Pancreas (tissue), 10 donors: ENCODE measurements around the gene HSPA12A. TPM values are rescaled to one million over a fixed set of nuclear protein-coding genes. Genes with fewer than 3 reads are reported as not detected.

Source experiments
- ATAC-seq, 4 donors: fragments of 200-7000 bp; cut with Tn5 transposase; one replicate each; pipeline versions ENCODE4 v1.8.0 to v1.9.1; 2020; ENCODE audit warnings: mild to moderate bottlenecking in 4 of 4, moderate library complexity in 4 of 4
- DNase-seq, 6 donors: peaks; one replicate each; pipeline ENCODE4 v3.0.0-alpha.2; 2020
- FAIRE-seq: peaks from 2 replicates; lab custom pipeline; 2012; peaks lifted over from hg19 to GRCh38; lab: Jason Lieb, UNC
- H3K27ac ChIP-seq, 4 donors: fragments of 200-600 bp; sonication (generic); 1 replicate in 3 of 4; 2 replicates in 1 of 4; pipeline versions ENCODE4 v1.5.0 to v1.8.0; 2020
- H3K27me3 ChIP-seq, 4 donors: fragments of 200-600 bp; one replicate each; pipeline ENCODE4 v1.8.0; 2021
- H3K36me3 ChIP-seq, 3 donors: fragments of 200-600 bp; sonication (generic) in 1 of 3; one replicate each; pipeline versions ENCODE4 v1.5.0 to v1.8.0; 2020 to 2021
- H3K4me1 ChIP-seq, 3 donors: fragments of 200-600 bp; one replicate each; pipeline ENCODE4 v1.8.0; 2021
- H3K4me3 ChIP-seq, 4 donors: fragments of 200-600 bp; sonication (generic) in 2 of 4; one replicate each; pipeline versions ENCODE4 v1.5.0 to v1.8.0; 2020 to 2021
- H3K9me3 ChIP-seq, 4 donors: fragments of 200-600 bp; one replicate each; pipeline ENCODE4 v1.8.0; 2021
- WGBS, 2 donors: extraction: QIAGEN DNeasy Blood & Tissue Kit; methylation state at CpG; one replicate each; pipeline ENCODE4 v1.1.7; 2013; 5-methylcytosine and 5-hydroxymethylcytosine counted together
- intact Hi-C, 3 donors: fragments of 100-400 bp; cut with DNase I; formaldehyde crosslinking; loops; one replicate each; pipeline versions ENCODE4 v1.11.1 to v1.14.2; 2022
- polyA plus RNA-seq, 2 donors: library from polyadenylated mRNA; stranded (reverse); fragments of 200-250 nt; gene quantifications; one replicate each; pipeline ENCODE4 v1.2.3, GENCODE V29; 2013
- total RNA-seq, 6 donors: library from RNA; stranded (reverse); fragmentation: NEBNext Ultra II Directional in 4 of 6; extraction: Animal tissue kit (Norgen Biotek cat#: 25700) in 4 of 6; gene quantifications; one replicate each; pipeline versions ENCODE4 v1.2.1 to v1.2.4, GENCODE V29; 2021 to 2023
- TF ChIP-seq, protein P1 (sequence below), 4 donors: fragments of 200-600 bp; sonication (generic) in 3 of 4; IDR thresholded peaks; one replicate each; pipeline versions ENCODE4 v1.5.0 to v1.8.0; 2021; ENCODE audit warnings: antibody characterized with exemption in 4 of 4
- donor health status: healthy with polysubstance abuse.
- donor health status: DM: no; HTN: no; CAD: no; lungs with moderate emphysema.
- donor health status: DM: no; HTN: no; CAD: no.
- donor health status: control.
- donor health status: control.
- donor health status: Bipolar disorder and iron deficiency.
- donor health status: DM: yes; HTN: yes; CAD: no.
- donor health status: DM: no; HTN: no; CAD: no.
- donor health status: DM: no; HTN: no; CAD: no.
- donor health status: DM: yes; HTN: yes; CAD: no.

The HSPA12A gene
- total and polyA plus RNA-seq, 8 donors, result 2.7 to 8.2 (median 4.0) TPM

DNA sequence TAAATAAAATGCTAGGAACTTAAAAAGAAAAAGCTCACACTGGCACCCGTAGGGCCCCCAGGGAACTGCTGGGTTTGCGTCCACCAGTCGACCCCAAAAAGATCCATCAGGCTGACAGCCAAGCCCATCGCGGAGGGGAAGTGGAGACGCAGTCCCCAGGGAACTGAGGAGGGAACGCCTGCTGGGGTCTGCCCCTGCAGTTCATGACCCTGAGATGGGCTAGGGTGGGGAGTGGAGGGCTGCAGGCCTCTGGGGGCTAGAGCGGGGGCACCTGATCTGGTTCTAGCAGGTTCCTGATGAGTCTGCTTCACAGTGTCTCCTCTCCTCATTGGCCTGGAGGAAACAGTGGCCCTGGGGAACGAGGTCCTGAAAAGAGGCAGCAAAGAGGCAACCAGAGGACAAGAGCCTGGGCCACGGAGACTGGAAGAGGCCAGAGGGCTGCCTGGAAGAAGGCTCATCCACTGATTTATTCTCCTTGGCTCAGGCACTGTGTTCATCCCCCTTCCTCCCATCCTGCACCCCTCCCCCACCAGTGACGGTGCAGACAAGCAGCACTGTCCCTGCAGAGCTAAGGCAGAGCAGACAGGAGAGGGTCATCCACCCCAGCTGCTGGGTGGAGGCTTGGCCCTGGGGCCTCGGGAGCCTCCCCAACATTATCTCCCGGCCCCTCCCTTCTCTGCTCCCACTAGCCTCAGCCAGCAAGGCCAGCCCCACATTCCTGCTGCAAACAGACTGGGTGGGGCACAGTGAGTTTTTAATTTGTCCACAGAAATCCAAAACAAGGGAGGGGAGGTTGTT is 24.7 kb upstream of the HSPA12A start:
- no peak overlapping the region for H3K27ac ChIP-seq
- TF ChIP-seq, protein P1, sequence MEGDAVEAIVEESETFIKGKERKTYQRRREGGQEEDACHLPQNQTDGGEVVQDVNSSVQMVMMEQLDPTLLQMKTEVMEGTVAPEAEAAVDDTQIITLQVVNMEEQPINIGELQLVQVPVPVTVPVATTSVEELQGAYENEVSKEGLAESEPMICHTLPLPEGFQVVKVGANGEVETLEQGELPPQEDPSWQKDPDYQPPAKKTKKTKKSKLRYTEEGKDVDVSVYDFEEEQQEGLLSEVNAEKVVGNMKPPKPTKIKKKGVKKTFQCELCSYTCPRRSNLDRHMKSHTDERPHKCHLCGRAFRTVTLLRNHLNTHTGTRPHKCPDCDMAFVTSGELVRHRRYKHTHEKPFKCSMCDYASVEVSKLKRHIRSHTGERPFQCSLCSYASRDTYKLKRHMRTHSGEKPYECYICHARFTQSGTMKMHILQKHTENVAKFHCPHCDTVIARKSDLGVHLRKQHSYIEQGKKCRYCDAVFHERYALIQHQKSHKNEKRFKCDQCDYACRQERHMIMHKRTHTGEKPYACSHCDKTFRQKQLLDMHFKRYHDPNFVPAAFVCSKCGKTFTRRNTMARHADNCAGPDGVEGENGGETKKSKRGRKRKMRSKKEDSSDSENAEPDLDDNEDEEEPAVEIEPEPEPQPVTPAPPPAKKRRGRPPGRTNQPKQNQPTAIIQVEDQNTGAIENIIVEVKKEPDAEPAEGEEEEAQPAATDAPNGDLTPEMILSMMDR (IDR thresholded peaks at IDR 0.05), result no peak
- no peak overlapping the region for H3K4me3 ChIP-seq
- H3K27me3 ChIP-seq, result no peaks in the 10 kb centered on the region
- DNase-seq, result no peak
- no peak for FAIRE-seq
- H3K36me3 ChIP-seq, result no peaks in the 10 kb centered on the region
- H3K9me3 ChIP-seq, result no peaks in the 10 kb centered on the region
- no peaks in the 10 kb centered on the region for H3K4me1 ChIP-seq
- 52 to 53% methylated on average over 13 of the region's 13 CpGs for WGBS, 2 donors
- intact Hi-C loops, result no loop called here
- ATAC-seq, result peak in 2 of 4 donors; percentile 8 to 13

- H3K4me1 ChIP-seq, result no peaks in the 10 kb centered on the region
- intact Hi-C loops, result no loop called here
- ATAC-seq (peak in 2 of 4 donors; percentile 8 to 15), DNase-seq (no peak), FAIRE-seq (no peak)
- TF ChIP-seq, protein P1 (IDR thresholded peaks at IDR 0.05), result no peak
- no peaks in the 10 kb centered on the region for H3K36me3 ChIP-seq
- H3K27ac ChIP-seq, result no peak overlapping the region
- 51 to 55% methylated on average over 5 of the region's 5 CpGs for WGBS, 2 donors
- no peaks in the 10 kb centered on the region for H3K27me3 ChIP-seq
- no peak overlapping the region for H3K4me3 ChIP-seq
- no peaks in the 10 kb centered on the region for H3K9me3 ChIP-seq
Observed at GRCh38 chr10:116766241-116766827, 24.0 kb upstream of the HSPA12A start.

DNA sequence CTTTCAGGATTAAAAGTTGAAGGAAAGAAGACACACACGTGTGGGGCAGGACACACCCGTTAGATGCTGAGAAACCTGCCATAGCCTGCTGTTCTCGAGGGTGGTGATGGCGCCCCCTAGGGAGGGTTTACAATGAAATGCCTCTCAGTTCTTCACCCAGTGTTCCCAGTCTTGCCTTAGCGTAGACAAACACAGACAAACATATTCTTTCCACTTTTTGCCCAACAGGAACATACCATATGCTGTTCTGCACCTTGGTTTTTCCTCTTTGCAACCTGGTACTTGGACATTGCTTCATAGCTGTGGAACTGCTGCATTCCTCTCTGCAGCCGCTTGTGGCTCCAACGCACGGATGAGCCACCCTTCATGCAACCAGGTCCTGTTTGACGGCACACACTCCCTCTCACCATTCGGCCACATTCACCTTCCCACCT is 23.3 kb upstream of the HSPA12A start:
- intact Hi-C loops, result no loop called here
- no peaks in the 10 kb centered on the region for H3K4me1 ChIP-seq
- WGBS, 2 donors, result 54 to 65% methylated on average over 10 of the region's 10 CpGs
- no peaks in the 10 kb centered on the region for H3K27me3 ChIP-seq
- DNase-seq (peak in 2 of 6 donors; percentile 34 to 36), FAIRE-seq (no peak), ATAC-seq (peak in 3 of 4 donors; percentile 62 to 80 (median 64))
- no peaks in the 10 kb centered on the region for H3K36me3 ChIP-seq
- TF ChIP-seq, protein P1 (IDR thresholded peaks at IDR 0.05), result peak in 1 of 4 donors; percentile 54
- H3K27ac ChIP-seq, result no peak overlapping the region
- no peaks in the 10 kb centered on the region for H3K9me3 ChIP-seq
- no peak overlapping the region for H3K4me3 ChIP-seq

GRCh38 chr10:116764979-116765378 is 22.6 kb upstream of the HSPA12A start:
- intact Hi-C loops, result no loop called here
- H3K9me3 ChIP-seq, result no peaks in the 10 kb centered on the region
- no peaks in the 10 kb centered on the region for H3K27me3 ChIP-seq
- TF ChIP-seq, protein P1 (IDR thresholded peaks at IDR 0.05), result no peak
- no peaks in the 10 kb centered on the region for H3K36me3 ChIP-seq
- FAIRE-seq (no peak), ATAC-seq (no peak), DNase-seq (no peak)
- H3K4me3 ChIP-seq, result no peak overlapping the region
- H3K4me1 ChIP-seq, result no peaks in the 10 kb centered on the region
- H3K27ac ChIP-seq, result no peak overlapping the region

GRCh38 chr10:116763440-116763839 is 21.1 kb upstream of the HSPA12A start:
- Histone ChIP-seq H3K9me3 (no peaks in the 10 kb centered on the region), H3K4me1 (no peaks in the 10 kb centered on the region), H3K27ac (no peak overlapping the region), H3K27me3 (no peaks in the 10 kb centered on the region), H3K4me3 (no peak overlapping the region), H3K36me3 (no peaks in the 10 kb centered on the region)
- 92 to 94% methylated on average over 2 of the region's 2 CpGs for WGBS, 2 donors
- no peak for DNase-seq
- FAIRE-seq, result no peak
- no peak for ATAC-seq
- TF ChIP-seq, protein P1 (IDR thresholded peaks at IDR 0.05), result no peak
- intact Hi-C loops, result no loop called here
